Measurements from ENCODE around the gene KCNH8. TPM values are rescaled to one million over a fixed set of nuclear protein-coding genes. Genes with fewer than 3 reads are reported as not detected.
"Not testable (repeated sequence)": the region's sequence is repeated elsewhere in the genome, so short reads cannot be mapped to it uniquely, and the experiment has no call there.

The KCNH8 gene
- total RNA-seq (2014; rRNA removed) = not detected in 2 replicates
- not detected for polyA plus RNA-seq (2012)

DNA sequence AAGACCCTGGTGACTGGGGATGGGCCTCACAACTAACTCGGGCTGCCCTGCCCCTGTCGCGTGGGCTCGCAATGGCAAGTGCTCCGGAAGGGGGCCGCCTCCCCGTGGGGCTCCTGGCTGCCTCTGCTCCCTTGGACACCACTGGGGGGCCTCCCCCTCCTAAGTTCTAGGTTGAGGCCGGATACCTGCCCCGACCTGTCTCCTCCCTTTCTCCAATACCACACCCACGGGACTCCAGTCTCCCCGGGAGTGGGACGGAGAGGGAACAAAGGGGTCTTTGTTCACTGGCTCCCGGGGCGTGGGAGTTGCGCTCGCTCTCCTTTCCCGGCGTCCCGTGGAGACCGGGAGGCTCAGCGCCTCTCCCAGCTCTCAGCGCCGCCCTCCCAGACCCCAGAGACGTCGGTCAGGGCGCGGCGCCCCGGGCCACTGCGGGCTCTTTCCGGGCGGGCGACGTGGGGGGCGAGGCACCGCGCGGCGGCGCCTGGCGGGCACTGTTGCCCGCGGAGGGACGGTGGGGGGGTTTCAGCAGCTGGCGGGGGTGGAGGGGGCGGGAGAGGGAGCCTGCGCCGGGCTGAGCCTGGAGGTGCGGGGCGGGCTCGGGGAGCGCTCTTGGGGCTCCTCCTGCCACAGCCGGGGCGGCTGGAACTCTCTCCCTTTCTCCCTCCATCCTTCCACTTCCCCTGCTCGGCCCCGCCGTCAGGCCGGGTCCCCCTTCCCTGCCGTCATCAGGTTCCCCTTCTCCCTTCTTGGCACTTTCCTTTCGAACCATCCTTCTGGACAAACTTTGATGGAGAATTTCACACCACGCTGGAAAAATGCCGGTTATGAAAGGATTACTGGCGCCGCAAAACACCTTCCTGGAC, at the start of gene KCNH8:
KCNH8 (plus strand) TSS at position 606 of the 863 bp plus-strand sequence; CDS start at position 816, 210 bp downstream.
- DNase-seq (ENCODE audit: low read depth) = no peak

DNA sequence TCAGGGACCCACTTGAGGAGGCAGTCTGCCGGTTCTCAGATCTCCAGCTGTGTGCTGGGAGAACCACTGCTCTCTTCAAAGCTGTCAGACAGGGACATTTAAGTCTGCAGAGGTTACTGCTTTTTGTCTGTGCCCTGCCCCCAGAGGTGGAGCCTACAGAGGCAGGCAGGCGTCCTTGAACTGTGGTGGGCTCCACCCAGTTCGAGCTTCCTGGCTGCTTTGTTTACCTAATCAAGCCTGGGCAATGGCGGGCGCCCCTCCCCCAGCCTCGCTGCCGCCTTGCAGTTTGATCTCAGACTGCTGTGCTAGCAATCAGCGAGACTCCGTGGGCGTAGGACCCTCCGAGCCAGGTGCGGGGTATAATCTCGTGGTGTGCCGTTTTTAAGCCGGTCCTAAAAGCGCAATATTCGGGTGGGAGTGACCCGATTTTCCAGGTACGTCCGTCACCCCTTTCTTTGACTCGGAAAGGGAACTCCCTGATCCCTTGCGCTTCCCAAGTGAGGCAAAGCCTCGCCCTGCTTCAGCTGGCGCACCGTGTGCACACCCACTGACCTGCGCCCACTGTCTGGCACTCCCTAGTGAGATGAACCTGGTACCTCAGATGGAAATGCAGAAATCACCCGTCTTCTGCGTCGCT, 45.5 kb upstream of the KCNH8 start:
- DNase-seq (ENCODE audit: low read depth) = not testable (repeated sequence)

DNA sequence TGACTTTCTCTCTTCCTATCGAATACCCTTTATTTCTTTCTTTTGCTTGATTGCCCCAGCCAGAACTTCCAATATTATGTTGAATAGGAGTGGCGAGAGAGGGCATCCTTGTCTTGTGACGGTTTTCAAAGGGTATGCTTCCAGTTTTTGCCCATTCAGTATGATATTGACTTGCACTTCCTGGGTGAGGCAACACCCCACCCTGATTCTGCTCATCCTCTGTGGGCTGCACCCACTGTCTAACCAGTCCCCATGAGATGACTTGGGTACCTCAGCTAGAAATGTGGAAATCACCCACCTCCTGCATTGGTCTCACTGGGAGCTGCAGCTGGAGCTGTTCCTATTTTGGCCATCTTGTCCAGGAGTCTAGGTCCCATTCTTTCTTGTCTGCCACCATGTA, 44.8 kb upstream of the KCNH8 start:
- no peak for DNase-seq (ENCODE audit: low read depth)

DNA sequence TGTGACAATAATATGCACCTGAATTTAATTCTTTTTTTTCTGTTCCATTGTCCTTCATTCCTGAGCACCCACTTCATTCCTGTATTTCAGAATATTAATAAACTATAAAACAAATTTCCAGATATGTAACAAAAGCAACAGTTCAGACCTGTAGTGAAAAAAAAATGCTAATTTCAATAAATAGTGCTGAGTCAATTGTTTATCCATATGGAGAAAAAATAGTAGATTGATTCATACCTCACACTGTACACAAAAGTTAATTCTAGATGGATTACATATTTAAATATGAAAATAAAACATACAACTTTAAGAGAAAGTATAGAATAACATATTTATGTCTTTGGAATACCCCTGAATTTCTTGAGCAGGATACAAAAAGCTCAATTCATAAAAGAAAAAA, 43.9 kb upstream of the KCNH8 start:
- DNase-seq (ENCODE audit: low read depth) = no peak

DNA sequence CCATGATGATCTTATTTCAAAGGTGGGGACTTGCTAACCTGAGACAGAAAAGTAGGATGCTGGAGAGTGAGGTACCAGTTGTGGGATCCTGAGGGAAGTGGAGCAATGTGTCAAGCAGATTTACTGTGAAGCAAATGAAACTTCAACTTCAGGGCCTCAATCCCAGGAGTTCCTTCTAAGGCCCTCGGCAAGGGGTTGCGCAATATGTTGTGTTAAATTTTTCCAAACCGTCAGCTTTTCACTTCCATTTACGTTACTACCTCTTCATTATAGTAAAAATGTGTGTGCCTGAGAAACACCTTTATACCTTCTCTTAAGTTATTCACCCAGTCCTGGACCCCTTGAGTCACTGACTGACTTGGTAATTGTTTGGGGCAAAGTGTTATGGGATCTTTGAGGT, 42.5 kb upstream of the KCNH8 start:
- DNase-seq (ENCODE audit: low read depth) = no peak

DNA sequence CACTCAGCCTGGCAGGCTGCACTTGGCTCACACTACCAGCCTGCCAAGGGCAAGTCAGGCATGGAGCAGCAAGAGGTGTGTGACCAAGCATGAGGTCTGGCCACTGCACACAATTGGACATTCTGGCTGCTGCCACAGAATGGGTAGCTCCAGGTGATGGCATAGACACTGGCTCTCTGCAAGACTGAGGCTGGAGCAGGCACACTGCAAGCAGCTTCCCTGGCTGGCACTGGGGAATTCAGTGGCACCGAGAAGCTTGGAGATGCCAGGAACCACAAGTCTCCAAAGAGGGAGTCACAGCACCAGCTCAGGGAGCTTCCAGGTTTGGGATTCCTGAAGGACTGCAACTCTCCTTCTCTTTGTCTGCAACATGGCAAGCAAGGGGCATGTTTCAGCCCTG, 42.0 kb upstream of the KCNH8 start:
- DNase-seq (ENCODE audit: low read depth) = no peak

DNA sequence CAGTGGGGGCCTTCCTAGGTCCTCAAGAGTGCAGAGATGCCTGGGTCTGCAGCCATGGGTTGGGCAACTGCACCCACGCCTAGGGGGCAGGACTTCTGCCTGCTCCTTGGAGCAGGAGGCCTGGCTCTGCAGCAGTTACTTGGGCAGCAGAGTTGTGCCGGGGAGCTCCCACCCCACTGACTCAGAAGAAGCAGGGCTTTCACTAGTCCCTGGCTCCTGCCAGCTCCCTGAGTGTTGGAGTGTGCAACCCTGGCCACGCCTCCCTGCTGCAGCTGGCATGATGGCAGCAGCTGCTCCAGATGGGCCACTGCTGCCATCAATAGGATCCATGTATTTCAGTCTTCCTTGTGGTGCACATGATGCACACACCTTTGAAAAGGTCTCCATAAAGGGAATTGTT, 40.6 kb upstream of the KCNH8 start:
- DNase-seq (ENCODE audit: low read depth) = no peak

DNA sequence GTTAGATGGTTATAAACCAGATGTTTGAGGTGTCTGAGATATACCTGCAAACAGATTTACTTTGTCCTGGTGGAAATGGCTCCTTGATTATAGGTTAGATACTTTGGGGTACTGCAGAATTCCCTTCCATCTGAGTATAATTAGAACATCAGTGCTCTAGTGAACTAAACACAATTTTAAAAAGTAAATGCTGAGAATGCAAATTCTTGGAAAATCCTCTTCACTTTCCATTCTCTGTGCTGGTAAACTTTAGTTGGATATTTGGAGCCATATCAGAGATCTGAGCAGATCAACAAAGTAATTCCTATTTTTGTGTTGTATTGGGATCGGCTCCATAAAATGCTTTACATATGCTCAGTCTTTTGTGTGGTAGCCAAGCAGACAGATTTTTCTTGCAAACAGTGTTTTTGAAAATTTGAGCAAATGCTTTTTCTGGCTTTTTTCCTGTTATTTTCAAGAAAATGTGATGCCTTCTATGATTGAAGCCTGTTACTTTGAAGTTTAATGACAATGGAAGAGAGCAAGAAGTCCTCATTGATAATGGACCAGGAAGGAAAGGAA, 37.9 kb upstream of the KCNH8 start:
- DNase-seq (ENCODE audit: low read depth) = no peak

DNA sequence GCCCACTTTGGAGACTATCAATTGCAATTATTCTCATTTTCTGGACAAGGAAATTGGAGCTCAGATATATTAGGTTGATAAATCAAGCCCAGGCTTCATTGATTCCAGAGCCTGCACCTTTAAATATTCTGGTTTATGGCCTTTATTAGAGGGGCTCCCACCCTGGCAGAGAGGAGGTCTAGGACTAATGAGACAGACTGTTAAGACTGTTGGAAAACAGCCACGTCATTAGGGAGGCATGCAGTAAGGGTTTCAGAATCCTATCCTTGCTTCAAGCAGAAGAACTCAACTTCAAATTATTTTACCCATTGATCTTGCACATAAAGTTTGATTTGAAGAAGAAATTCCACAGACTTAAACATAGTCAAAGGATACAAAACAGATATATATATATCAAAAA, 33.8 kb upstream of the KCNH8 start:
- DNase-seq (ENCODE audit: low read depth) = no peak

DNA sequence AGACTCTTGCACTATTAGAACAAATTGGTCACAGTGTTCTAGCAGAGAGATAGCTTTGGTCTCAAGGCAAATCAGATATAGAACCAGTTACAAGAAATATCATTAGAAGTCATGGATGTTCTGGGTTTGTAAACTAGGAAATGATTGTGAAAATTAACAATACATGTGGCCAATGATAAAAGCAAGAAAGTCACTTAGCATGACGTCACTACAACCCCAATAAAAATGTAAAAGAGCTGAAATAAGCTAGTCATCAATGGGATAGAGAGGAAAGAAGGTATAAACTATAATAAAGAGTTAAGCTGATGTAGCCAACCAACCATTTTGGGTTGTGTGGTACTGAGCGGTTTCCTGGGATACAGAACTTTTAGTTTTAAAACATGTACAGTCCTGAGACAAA, 32.1 kb upstream of the KCNH8 start:
- DNase-seq (ENCODE audit: low read depth) = no peak

DNA sequence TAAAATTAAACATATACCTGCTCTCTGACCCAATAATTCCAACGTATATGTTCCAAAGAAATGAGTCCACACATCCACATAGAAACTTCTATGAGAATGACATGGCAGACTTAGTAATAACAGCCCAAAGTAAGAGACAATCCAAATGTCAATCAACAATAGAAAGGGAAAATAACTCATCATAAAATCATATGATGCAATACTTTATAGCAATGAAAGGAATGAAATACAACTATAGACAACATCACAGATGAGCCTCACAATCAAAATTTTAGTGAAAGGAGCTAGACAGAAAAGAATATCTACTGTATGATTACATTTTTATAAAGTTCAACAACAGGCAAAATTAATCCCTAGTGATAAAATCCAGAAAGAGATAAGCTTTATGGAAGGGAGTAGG, 23.6 kb upstream of the KCNH8 start:
- DNase-seq (ENCODE audit: low read depth) = no peak

DNA sequence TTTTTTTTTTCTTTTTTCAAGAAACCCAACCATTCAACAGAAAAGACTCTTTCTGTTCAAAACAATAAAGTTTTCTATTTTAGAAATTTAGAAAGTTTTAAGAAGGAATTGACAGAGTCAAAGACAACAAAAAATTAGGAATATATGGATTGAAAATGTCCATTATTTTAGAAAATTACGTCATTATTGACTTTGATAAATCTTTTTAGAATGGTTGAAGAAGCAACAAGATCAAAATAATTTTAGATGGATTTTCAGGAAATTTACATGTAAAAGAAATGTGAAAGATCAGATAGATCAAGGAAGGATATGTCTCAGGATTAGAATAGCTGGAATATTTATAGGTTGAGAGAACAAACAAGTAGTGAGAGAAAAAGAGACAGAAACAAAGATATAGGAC, 8.4 kb upstream of the KCNH8 start:
- no peak for DNase-seq (ENCODE audit: low read depth)

DNA sequence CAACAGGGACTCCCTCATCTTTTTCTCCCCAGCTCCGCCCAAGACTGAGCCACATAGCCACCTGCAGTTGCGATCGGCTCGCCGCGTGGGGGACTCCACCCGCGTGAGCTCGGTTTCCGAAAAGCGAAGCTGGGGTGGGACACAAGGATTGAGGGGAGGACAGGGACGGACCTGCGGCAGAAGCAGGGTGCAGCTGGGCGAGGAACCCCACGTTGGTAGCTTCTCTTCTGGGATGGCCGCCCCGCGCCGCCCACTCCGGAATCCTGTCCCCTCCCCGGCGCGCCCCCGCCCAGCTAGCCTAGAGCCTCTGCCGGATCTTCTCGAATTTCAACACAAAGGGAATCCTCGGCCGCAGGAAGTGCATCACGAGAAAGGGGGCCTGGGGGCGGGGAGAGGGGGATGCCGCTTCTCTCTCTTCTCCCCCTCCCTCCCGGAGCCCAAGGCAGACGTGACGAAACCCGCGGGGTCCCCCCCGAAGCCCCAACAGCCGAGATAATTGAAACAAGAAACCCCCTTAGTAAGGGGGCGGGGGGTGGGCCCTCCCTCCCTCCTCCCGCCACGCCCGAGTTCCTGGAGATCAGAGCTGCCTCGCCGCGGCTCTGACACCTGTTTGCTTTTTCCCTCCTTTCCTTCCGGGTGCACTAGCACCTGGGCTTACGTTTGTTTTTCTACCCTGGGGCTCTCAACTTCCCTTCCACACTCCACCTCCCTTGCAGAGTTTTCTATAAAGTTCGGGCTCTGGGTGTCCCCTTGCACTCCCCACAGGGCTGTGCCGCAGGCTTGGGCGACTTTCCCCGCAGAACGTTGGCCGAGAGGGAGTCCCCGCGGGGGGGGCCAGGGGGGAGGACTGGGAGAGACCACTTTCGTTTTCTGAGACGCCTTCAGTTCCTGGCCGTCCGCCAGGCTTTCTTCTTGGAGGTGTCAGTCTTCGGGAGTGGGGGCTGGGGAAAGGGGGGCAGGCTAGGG, 1.3 kb upstream of the KCNH8 start:
- peak; percentile 4 for DNase-seq (ENCODE audit: low read depth)

DNA sequence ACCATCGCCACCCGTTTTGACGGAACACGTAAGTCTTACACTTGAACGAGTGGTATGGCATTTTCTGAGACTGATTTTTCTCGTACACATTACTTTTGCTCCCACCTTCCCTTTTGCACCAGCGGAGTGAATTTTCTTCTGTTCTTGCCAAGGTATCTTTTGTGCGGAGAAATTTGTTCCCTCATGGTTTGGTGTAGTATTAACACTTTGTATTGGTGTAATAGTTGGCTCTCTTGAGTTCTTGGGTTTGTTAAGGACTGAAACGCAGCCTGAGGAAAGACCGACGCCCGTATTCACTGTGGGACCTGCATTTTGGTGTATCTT, 420 bp downstream of the KCNH8 start:
- DNase-seq (ENCODE audit: low read depth) = no peak

DNA sequence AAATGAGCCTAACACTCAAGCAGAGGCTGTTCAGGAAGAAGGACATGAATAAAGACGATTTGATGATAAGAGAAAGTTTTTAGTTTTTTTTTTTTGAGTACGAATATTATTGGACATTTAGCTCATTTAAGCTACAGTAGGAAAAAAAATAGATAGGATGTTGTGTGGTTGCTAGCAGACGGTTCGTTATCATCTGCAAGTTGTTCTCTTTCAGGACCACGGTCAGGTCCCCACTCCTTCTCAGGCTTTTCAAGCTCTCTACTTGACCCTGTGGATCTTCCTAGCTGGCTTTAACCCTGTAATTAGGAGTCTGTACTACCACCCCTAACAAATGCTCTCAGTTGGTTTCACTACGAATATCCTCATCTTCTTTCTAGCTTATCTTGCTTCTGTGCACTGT, 1.1 kb downstream of the KCNH8 start:
- peak; percentile 1 for DNase-seq (ENCODE audit: low read depth)

DNA sequence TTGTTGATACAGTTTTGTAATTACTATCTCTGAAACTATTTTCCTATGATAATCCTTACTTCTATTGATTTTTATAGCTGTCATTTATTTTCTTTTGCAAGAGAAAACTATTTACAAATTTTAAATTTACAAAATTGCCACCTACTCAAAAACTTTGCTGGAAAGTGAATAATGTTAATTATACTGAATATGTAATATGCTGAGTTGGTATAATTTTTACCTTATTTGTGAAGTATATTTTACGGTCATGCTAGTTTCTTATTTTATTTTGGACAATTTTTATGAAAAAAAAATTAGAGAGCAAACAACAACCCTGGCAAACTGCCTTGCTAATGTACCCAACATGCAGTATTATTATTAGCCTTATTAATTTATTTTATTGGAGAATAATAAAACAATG, 2.9 kb downstream of the KCNH8 start:
- no peak for DNase-seq (ENCODE audit: low read depth)

DNA sequence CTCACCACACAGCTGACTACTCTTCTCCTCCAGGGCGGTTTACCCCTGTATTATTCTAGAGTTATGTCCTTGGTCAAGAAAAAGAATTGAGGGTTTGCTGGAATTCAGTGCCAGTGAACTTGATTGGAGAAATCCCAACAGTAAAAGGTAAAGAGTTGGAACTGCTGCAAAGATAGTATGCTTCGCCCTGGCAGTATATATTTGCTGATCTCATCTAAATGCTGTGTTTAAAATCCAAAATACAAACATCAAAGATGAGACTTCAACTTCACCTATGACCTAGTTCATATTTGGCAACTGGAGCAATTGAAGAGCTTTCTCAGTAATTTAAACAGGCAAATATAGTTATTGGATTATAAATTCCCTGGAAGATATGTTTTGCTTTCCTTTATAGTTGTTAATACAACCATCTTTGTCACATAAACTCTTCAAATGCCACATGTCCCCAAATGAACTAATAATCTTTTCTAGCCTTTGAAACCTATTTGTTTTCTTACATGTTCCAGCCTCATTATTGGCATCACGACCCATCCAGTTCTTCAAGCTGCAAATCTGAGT, 6.5 kb downstream of the KCNH8 start:
- DNase-seq (ENCODE audit: low read depth) = no peak

DNA sequence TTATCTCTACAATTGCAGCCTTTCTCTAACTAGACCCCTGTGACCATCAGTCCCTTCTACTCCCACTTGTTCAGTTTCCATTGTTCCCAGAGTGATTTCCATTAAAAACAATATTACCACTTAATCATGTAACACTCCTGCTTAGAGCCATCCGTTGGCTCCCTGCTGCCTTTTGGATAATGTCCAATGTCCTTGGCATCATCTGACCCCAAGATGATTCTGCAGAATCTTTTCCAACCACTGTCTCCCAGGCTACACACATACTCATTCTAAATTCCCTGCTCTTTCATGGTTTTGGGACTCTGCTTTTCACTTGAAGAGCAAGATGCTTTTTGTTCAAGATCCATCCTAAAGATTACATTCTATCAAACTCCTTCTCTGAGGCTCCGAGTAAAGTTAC, 7.1 kb downstream of the KCNH8 start:
- DNase-seq (ENCODE audit: low read depth) = no peak

DNA sequence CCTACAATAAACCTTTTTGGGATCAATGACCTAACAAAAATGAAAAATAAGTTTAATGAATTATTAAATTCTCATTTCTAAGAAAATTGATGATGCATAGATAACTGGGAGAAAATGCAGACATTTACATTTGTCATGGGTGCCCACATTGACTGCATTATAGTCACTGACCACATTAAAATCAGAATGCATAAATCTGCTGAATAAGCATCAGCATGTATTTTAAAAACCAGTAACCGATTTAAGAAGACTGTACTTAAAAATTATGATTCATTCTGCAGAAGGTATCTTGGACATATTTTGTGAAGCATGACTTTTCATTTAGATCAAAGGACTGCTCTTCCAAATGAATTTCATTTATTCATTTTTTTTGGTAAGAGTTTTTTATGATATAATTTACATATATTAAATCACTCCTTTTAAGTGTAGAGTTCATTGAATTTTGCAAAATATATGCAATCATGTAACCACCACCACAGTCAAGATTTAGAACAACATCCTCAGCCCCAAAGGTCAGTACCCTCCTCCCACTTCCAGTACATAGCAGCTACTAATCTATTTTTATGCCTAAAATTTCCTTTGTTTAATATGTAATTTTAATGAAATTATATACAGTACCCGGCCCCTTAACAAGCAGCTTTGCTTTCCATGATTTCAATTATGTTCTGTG, 11.8 kb downstream of the KCNH8 start:
- no peak for DNase-seq (ENCODE audit: low read depth)

DNA sequence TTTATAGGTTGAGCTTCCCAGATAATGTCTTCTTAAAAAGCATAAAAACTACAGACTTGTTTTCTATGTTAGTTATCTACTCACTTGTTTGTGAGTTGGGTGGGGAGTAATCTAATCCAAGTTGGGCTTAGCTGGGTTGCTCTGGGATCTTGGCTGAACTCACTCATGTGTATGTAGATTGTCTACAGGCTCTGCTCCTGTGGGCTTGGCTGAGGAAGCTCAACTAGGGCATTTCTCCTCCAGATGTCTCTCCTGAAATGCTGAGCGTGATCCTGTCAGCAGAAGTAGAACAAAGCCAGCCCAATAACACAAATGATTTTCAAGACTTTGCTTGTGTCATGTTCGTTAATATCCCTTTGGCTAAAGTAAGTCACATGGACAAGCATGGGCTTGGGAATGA, 17.3 kb downstream of the KCNH8 start:
- no peak for DNase-seq (ENCODE audit: low read depth)

DNA sequence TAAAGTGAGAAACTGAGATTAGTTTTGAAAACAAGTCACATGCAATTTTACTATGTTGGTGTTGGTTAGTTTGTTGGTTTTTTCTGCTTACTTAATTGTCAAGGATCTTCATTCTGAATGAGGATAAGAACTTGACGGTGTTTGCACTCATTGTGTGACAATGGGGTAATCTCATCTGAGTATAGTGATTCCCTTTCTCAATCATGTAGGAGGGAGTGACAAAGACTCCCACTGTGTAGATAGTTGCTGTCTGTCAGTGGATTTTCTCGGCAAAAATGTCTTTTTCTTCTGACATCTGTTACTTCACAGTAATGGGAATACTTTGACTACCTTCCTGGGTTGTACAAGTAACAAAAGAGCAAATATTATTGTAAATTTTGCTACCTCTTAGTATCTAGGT, 23.5 kb downstream of the KCNH8 start:
- no peak for DNase-seq (ENCODE audit: low read depth)

All from LHCN-M2 (cell line).